ENCODE measurements around the gene SELENOW. TPM values are rescaled to one million over a fixed set of nuclear protein-coding genes. Genes with fewer than 3 reads are reported as not detected.

The SELENOW gene
- polyA plus RNA-seq, 3 donors, result 101 to 136 (median 133) TPM

Other genes with a start within 250 kb of the SELENOW start
- under 1 TPM; 0.24 to 0.31 (median 0.27) TPM for gene ZNF541, start 205.6 kb upstream of the SELENOW start, polyA plus RNA-seq (ENCODE audit: insufficient read length in 3 of 3)
- gene BICRA, start 169.6 kb upstream of the SELENOW start, polyA plus RNA-seq (ENCODE audit: insufficient read length in 3 of 3), result 10 to 100 TPM; 10.2 to 16.6 (median 16.5) TPM
- 10 to 100 TPM; 25.3 to 41.6 (median 28.6) TPM for gene EHD2, start 65.3 kb upstream of the SELENOW start, polyA plus RNA-seq (ENCODE audit: insufficient read length in 3 of 3)
- gene NOP53, start 33.2 kb upstream of the SELENOW start, polyA plus RNA-seq (ENCODE audit: insufficient read length in 3 of 3), result 100 to 1,000 TPM; 362 to 422 (median 411) TPM
- gene TPRX1, start 25.8 kb downstream of the SELENOW start, polyA plus RNA-seq (ENCODE audit: insufficient read length in 3 of 3), result not detected
- under 1 TPM in 1 of 3 donors, not detected in 2; 0.04 TPM for gene CRX, start 43.2 kb downstream of the SELENOW start, polyA plus RNA-seq (ENCODE audit: insufficient read length in 3 of 3)
- gene TPRX2, start 80.5 kb downstream of the SELENOW start, polyA plus RNA-seq (ENCODE audit: insufficient read length in 3 of 3), result not detected
- under 1 TPM; 0.04 to 0.20 (median 0.12) TPM for gene SULT2A1, start 107.6 kb downstream of the SELENOW start, polyA plus RNA-seq (ENCODE audit: insufficient read length in 3 of 3)
- not detected for gene BSPH1, start 213.5 kb downstream of the SELENOW start, polyA plus RNA-seq (ENCODE audit: insufficient read length in 3 of 3)
- gene ELSPBP1, start 215.9 kb downstream of the SELENOW start, polyA plus RNA-seq (ENCODE audit: insufficient read length in 3 of 3), result not detected